ENCODE results near the gene SOX10. TPM values are rescaled to one million over a fixed set of nuclear protein-coding genes. Genes with fewer than 3 reads are reported as not detected.

The SOX10 gene
- total RNA-seq, 1 donor from 2014 or later = not detected

DNA sequence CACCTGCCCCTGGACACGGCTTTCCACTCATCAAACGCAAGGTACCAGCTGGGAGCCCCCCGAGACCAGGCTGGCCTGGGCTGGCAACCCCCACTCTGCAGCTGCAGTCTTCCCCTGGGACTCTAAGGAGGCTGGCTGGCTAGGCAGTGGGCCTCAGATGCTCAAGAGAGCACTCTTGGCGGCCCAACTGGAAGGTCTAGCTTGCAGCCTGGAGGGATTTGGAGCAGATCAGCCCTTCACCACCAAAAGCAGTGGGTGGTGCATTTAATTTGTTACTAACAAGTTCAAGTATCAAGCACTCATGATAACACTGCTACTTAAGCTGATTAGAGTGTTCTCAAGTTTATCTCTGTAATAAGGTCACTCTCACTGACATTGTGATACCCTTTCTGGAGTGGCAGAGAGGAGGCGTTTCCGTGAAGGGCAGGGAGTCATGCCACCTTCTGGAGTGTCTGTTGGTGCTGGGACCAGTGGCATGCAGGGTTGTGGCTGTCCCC, 52.4 kb downstream of the SOX10 start:
- Mint-ChIP-seq H3K4me3 (ENCODE audit: unreplicated experiment) (no peak overlapping the region), H3K36me3 (ENCODE audit: low read depth) (peaks cover 27% of the 10 kb centered on the region), H3K9me3 (ENCODE audit: low read depth) (no peaks in the 10 kb centered on the region), H3K27ac (ENCODE audit: unreplicated experiment) (no peak overlapping the region), H3K4me1 (ENCODE audit: low read depth) (peaks cover 36% of the 10 kb centered on the region), H3K27me3 (ENCODE audit: low read depth) (no peaks in the 10 kb centered on the region)
- TF ChIP-seq, protein P1, sequence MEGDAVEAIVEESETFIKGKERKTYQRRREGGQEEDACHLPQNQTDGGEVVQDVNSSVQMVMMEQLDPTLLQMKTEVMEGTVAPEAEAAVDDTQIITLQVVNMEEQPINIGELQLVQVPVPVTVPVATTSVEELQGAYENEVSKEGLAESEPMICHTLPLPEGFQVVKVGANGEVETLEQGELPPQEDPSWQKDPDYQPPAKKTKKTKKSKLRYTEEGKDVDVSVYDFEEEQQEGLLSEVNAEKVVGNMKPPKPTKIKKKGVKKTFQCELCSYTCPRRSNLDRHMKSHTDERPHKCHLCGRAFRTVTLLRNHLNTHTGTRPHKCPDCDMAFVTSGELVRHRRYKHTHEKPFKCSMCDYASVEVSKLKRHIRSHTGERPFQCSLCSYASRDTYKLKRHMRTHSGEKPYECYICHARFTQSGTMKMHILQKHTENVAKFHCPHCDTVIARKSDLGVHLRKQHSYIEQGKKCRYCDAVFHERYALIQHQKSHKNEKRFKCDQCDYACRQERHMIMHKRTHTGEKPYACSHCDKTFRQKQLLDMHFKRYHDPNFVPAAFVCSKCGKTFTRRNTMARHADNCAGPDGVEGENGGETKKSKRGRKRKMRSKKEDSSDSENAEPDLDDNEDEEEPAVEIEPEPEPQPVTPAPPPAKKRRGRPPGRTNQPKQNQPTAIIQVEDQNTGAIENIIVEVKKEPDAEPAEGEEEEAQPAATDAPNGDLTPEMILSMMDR (IDR thresholded peaks at IDR 0.05) = no peak
- DNase-seq (ENCODE audit: low spot score) = no peak

DNA sequence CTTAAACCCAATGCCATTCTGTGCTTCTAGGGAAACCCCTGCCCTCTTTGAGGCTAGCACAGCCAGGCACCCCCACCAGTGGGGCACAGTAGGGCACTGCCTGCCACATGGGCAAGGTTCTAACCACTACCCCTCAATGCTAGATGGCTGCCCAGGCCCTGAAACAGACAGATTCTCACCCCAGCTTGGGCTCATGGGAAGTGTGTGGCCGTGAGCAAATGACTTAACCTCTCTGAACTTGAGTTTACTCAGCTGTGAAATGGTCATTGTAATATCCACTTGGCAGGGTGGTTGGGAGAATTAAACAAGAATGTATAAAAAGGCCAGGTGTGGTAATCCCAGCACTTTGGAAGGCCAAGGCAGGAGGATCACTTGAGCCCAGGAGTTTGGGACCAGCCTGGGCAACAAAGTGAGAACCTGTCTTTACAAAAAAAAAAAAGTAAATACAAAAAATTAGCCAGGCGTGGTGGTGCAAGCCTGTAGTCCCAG, 53.4 kb downstream of the SOX10 start:
- Mint-ChIP-seq H3K27me3 (ENCODE audit: low read depth) (no peaks in the 10 kb centered on the region), H3K27ac (ENCODE audit: unreplicated experiment) (peak overlapping the region; percentile 47), H3K36me3 (ENCODE audit: low read depth) (peaks cover 24% of the 10 kb centered on the region), H3K9me3 (ENCODE audit: low read depth) (no peaks in the 10 kb centered on the region), H3K4me1 (ENCODE audit: low read depth) (peaks cover 36% of the 10 kb centered on the region), H3K4me3 (ENCODE audit: unreplicated experiment) (no peak overlapping the region)
- TF ChIP-seq, protein P1 (IDR thresholded peaks at IDR 0.05) = peak; percentile 47
- no peak for DNase-seq (ENCODE audit: low spot score)

DNA sequence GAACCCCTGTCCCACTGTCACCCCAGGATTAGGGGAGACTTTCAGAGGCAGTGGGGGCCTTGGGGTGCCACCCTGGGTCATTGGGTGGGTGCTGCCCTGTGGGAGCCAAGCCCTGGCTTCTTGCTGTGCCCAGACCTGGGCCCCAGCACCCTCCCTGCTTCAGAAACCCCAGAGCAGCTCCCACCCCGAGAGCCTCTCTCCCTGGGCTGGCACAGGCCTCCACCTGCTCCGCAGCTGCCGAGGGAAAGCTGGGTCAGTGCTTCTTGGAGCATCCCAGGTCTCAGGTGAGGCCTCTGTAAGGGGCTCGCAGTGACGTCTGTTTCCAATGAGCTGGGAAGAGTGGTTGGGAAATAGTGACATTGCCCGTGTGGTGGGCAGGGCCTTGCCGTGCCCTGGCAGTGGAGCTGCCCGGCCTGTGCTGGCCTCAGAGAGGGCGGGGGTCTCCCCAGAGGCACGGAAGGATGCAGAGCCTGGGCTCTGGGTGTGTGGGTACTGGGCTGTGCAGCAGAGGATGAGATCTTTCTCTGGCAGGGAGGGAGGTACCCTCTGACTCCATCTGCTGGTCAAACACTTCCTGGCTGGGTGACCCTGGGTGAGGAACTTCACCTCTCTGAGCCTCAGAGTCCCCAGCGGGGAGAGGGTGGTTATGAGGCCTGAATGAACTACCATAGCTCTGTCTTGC, 53.9 kb downstream of the SOX10 start:
- Mint-ChIP-seq H3K4me3 (ENCODE audit: unreplicated experiment) (no peak overlapping the region), H3K27ac (ENCODE audit: unreplicated experiment) (peak overlapping the region; percentile 57), H3K27me3 (ENCODE audit: low read depth) (no peaks in the 10 kb centered on the region), H3K36me3 (ENCODE audit: low read depth) (peaks cover 25% of the 10 kb centered on the region), H3K9me3 (ENCODE audit: low read depth) (no peaks in the 10 kb centered on the region), H3K4me1 (ENCODE audit: low read depth) (peaks cover 37% of the 10 kb centered on the region)
- TF ChIP-seq, protein P1 (IDR thresholded peaks at IDR 0.05) = peak; percentile 75
- peak; percentile 86 for DNase-seq (ENCODE audit: low spot score)

DNA sequence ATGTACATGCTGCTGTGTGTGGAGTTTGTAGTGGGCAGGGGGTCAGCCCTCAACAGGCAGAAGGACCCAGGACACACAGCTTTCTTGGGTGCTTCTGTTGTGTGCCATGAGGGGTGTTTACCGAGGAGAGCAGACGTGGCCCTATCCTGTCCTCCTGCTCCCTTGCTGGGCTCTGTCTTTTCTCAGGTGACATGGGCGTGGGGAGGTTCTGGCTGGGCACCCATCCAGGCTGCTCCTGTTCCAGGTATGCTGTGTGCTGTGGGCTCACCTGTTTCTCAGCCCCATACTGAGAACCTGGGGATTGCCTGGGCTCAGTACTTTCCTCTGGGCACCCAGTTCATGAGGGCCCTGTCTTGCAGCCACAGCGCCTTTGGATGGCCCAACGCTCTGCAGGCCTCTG, 55.0 kb downstream of the SOX10 start:
- peaks cover 26% of the 10 kb centered on the region for H3K36me3 Mint-ChIP-seq (ENCODE audit: low read depth)
- DNase-seq (ENCODE audit: low spot score) = no peak

DNA sequence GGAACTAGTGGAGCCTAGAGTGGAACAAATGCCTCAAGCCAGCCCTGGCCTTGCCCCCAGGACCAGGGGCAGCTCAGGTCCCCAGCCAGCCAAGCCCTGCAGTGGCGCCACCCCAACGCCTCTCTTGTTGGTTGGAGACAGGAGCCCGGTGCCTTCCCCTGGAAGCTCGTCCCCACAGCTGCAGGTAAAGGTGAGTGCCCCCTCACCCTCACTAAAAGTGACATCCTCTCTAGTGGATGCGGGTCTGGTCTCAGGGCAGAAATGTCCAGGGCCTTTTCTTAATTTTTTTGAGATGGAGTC, 56.8 kb downstream of the SOX10 start:
- no peaks in the 10 kb centered on the region for H3K27me3 Mint-ChIP-seq (ENCODE audit: low read depth)
- no peak overlapping the region for H3K27ac Mint-ChIP-seq (ENCODE audit: unreplicated experiment)
- H3K36me3 Mint-ChIP-seq (ENCODE audit: low read depth) = peaks cover 29% of the 10 kb centered on the region
- no peaks in the 10 kb centered on the region for H3K9me3 Mint-ChIP-seq (ENCODE audit: low read depth)
- peak; percentile 83 for DNase-seq (ENCODE audit: low spot score)
- peaks cover 26% of the 10 kb centered on the region for H3K4me1 Mint-ChIP-seq (ENCODE audit: low read depth)
- H3K4me3 Mint-ChIP-seq (ENCODE audit: unreplicated experiment) = no peak overlapping the region
- TF ChIP-seq, protein P1 (IDR thresholded peaks at IDR 0.05) = no peak

More for the DNA sequence above, 55.0 kb downstream of the SOX10 start:
- Mint-ChIP-seq H3K4me3 (ENCODE audit: unreplicated experiment) (no peak overlapping the region), H3K4me1 (ENCODE audit: low read depth) (peaks cover 43% of the 10 kb centered on the region), H3K27ac (ENCODE audit: unreplicated experiment) (no peak overlapping the region), H3K9me3 (ENCODE audit: low read depth) (no peaks in the 10 kb centered on the region), H3K27me3 (ENCODE audit: low read depth) (no peaks in the 10 kb centered on the region)
- TF ChIP-seq, protein P1 (IDR thresholded peaks at IDR 0.05) = no peak
